HepG2 (cell line): ENCODE data around the gene ARHGEF4. TPM values are rescaled to one million over a fixed set of nuclear protein-coding genes. Genes with fewer than 3 reads are reported as not detected.

Source experiments
- ATAC-seq: fragments of 200-7000 bp; cut with Tn5 transposase; 3 replicates; pipeline ENCODE4 v1.9.1; 2020; ENCODE audit warnings: mild to moderate bottlenecking, moderate library complexity
- BruUV-seq: library from RNA; stranded (reverse); fragments of 400-500 nt; replicated peaks from 2 replicates; lab custom pipeline; 2021; lab: Mats Ljungman, UMichigan
- CTCF ChIA-PET: fragments of 300-600 bp; formaldehyde crosslinking; extraction: SDS; loops from one replicate; lab custom pipeline; 2021; ENCODE audit warnings: low total read pairs, inconsistent platforms, low intra/inter-chr PET ratio; lab: Yijun Ruan, JAX
- POLR2A ChIA-PET: fragments of 350-600 bp; sonication (Branson Sonifier 250); formaldehyde crosslinking; loops from one replicate; lab custom pipeline; 2020; ENCODE audit warnings: antibody characterized with exemption, inconsistent platforms; lab: Yijun Ruan, JAX
- DNase-seq: peaks from one replicate; pipeline ENCODE4 v3.0.0-alpha.2; 2015; ENCODE audit warnings: low spot score
- FAIRE-seq: peaks from 3 replicates; lab custom pipeline; 2011; peaks lifted over from hg19 to GRCh38; lab: Jason Lieb, UNC
- H2AFZ ChIP-seq: one replicate; pipeline ENCODE4 v1.6.1; 2011; ENCODE audit warnings: low read length, inconsistent platforms
- H3K27ac ChIP-seq: fragments of 300-600 bp; 3 replicates; pipeline ENCODE4 v1.8.0; 2011; ENCODE audit warnings: mixed run types, mild to moderate bottlenecking, mixed read lengths, low read length, inconsistent platforms; ENCODE audit not compliant: insufficient read depth; ENCODE audit errors: extremely low read length
- H3K27me3 ChIP-seq, 2 experiments: fragments of 200-600 bp in 1 of 2; 2 replicates in 1 of 2; 3 replicates in 1 of 2; pipeline versions ENCODE4 v1.6.0 to v1.8.0; 2011; ENCODE audit warnings: low read length in 2 of 2, mild to moderate bottlenecking in 2 of 2, moderate library complexity in 2 of 2, inconsistent platforms in 1 of 2; ENCODE audit not compliant: insufficient read depth in 2 of 2, control insufficient read depth in 1 of 2
- H3K36me3 ChIP-seq, 2 experiments: fragments of 200-600 bp in 1 of 2; replicated peaks in 1 of 2; 2 replicates in 1 of 2; 3 replicates in 1 of 2; pipeline versions ENCODE4 v1.5.1 to v1.8.0; 2011; ENCODE audit warnings: low read length in 2 of 2, inconsistent platforms in 1 of 2; ENCODE audit not compliant: insufficient read depth in 2 of 2, control insufficient read depth in 1 of 2
- H3K4me1 ChIP-seq: 2 replicates; pipeline ENCODE4 v1.5.1; 2012; ENCODE audit warnings: low read length, inconsistent platforms; ENCODE audit not compliant: insufficient read depth
- H3K4me2 ChIP-seq: 2 replicates; pipeline ENCODE4 v1.6.0; 2011; ENCODE audit warnings: low read depth, low read length, inconsistent platforms
- H3K4me3 ChIP-seq, 3 experiments: fragments of 200-600 bp in 1 of 3; sonication (generic), shearing (Covaris generic) in 1 of 3; replicated peaks in 1 of 3; 2 replicates each; pipeline ENCODE4 v1.5.1; 2011 to 2016; ENCODE audit warnings: low read length in 3 of 3, inconsistent platforms in 2 of 3, low read depth in 2 of 3, mild to moderate bottlenecking in 2 of 3, control low read depth in 1 of 3, mixed read lengths in 1 of 3; ENCODE audit not compliant: insufficient read depth in 1 of 3
- H3K79me2 ChIP-seq: one replicate; pipeline ENCODE4 v1.6.1; 2011; ENCODE audit warnings: low read length, inconsistent platforms; ENCODE audit not compliant: insufficient read depth
- H3K9ac ChIP-seq: 2 replicates; pipeline ENCODE4 v1.6.0; 2011; ENCODE audit warnings: mild to moderate bottlenecking, low read depth, low read length, inconsistent platforms; ENCODE audit not compliant: insufficient read depth
- H3K9me3 ChIP-seq: 2 replicates; pipeline ENCODE4 v1.5.1; 2012; ENCODE audit warnings: mild to moderate bottlenecking, low read length
- H4K20me1 ChIP-seq: 2 replicates; pipeline ENCODE4 v1.6.0; 2011; ENCODE audit warnings: inconsistent platforms, mild to moderate bottlenecking, low read length, moderate library complexity; ENCODE audit not compliant: insufficient read depth
- ARID2 ChIP-seq: sonication (generic); formaldehyde crosslinking; IDR thresholded peaks from 2 replicates; pipeline ENCODE4 v1.8.1; 2022; ENCODE audit warnings: mild to moderate bottlenecking, missing genetic modification reagents, borderline replicate concordance
- NR2F2 ChIP-seq: IDR thresholded peaks from 2 replicates; pipeline ENCODE4 v1.6.1; 2012; ENCODE audit warnings: low read depth, inconsistent platforms, borderline replicate concordance
- PAF1 ChIP-seq: IDR thresholded peaks from 2 replicates; pipeline ENCODE4 v1.6.1; 2016; ENCODE audit warnings: missing genetic modification reagents, missing compliant biosample characterization
- TGIF2 ChIP-seq: IDR thresholded peaks from 2 replicates; pipeline ENCODE4 v1.6.1; 2016; ENCODE audit warnings: control low read depth, missing compliant biosample characterization
- ZNF160 ChIP-seq: sonication (generic); formaldehyde crosslinking; IDR thresholded peaks from 2 replicates; pipeline ENCODE4 v1.8.0; 2022; ENCODE audit warnings: mild to moderate bottlenecking, inconsistent platforms, missing genetic modification reagents
- ZNF24 ChIP-seq: fragments of 450-650 bp; IDR thresholded peaks from 2 replicates; pipeline ENCODE4 v1.6.1; 2017; ENCODE audit warnings: antibody characterized with exemption, mild to moderate bottlenecking
- ZNF282 ChIP-seq: fragments of 450-650 bp; IDR thresholded peaks from 2 replicates; pipeline ENCODE4 v1.6.1; 2018; ENCODE audit not compliant: partially characterized antibody
- ZNF292 ChIP-seq: sonication (generic); formaldehyde crosslinking; IDR thresholded peaks from 2 replicates; pipeline ENCODE4 v1.8.1; 2022; ENCODE audit warnings: mild to moderate bottlenecking, low read depth, missing genetic modification reagents, borderline replicate concordance
- WGBS: methylation state at CpG from one replicate; pipeline ENCODE4 v1.1.6; 2017; ENCODE audit warnings: low lambda C conversion rate; 5-methylcytosine and 5-hydroxymethylcytosine counted together
- in situ Hi-C: cut with HindIII; loops from 2 replicates; pipeline ENCODE4 v1.10.0; 2017; ENCODE audit warnings: low pct_unique_long_range_greater_than_20kb; ENCODE audit not compliant: extremely low pct_ligation_motif_present
- intact Hi-C: fragments of 100-400 bp; cut with micrococcal nuclease; formaldehyde crosslinking; loops from one replicate; pipeline ENCODE4 v1.10.0; 2022; ENCODE audit not compliant: unreplicated experiment
- polyA plus RNA-seq, 8 experiments: library from polyadenylated mRNA; depleted of rRNA in 3 of 8; stranded (reverse) in 7 of 8; unstranded in 1 of 8; fragments of >200 nt; fragmentation: Illumina TruSeq in 4 of 8; extraction: Trizol in 4 of 8; gene quantifications; 2 replicates each; pipeline versions ENCODE4 v1.2.1 to v1.2.3, GENCODE V29; 2011 to 2016; ENCODE audit warnings: low read depth in 4 of 8, missing spikeins in 1 of 8, mixed read lengths in 1 of 8; ENCODE audit not compliant: insufficient read depth in 1 of 8
- total RNA-seq, 5 experiments: library from RNA; depleted of rRNA; stranded (reverse); fragments of >200 nt; fragmentation: Illumina TruSeq; extraction: Trizol; gene quantifications; 2 replicates each; pipeline ENCODE4 v1.2.3, GENCODE V29; 2016; ENCODE audit warnings: low read depth in 1 of 5
- TF ChIP-seq, protein P1 (sequence below): IDR thresholded peaks from 2 replicates; pipeline ENCODE4 v1.6.1; 2016; ENCODE audit warnings: low read depth, borderline replicate concordance
- TF ChIP-seq, protein P2 (sequence below): IDR thresholded peaks from 2 replicates; pipeline ENCODE4 v1.4.0; 2020; ENCODE audit warnings: mild to moderate bottlenecking, missing genetic modification reagents

The ARHGEF4 gene
- total and polyA plus RNA-seq, 2 of the 13 experiments (the other 11 are each of a cell fraction or from before 2014, with no cell fraction given), result 0.11 to 0.13 TPM

DNA sequence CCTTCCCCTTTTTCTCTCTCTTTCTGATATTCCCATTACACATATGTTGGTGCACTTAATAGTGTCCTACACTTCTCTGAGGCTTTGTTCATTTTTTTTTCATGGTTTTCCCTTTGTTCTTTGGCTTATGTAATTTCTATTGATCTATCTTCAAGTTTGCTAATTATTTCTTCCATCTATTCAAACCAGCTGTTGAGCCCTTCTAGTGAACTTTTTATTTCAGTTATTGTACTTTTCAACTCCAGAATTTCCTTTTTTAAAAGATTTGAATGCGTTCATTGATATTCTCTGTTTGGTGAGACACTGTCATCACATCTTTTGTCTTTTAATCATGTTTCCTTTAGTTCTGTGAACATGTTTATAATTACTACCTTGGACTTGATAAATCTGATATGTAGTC lies 118.2 kb downstream of the ARHGEF4 start:
- CTCF ChIA-PET, result no interaction called here
- no TSS peak for BruUV-seq

DNA sequence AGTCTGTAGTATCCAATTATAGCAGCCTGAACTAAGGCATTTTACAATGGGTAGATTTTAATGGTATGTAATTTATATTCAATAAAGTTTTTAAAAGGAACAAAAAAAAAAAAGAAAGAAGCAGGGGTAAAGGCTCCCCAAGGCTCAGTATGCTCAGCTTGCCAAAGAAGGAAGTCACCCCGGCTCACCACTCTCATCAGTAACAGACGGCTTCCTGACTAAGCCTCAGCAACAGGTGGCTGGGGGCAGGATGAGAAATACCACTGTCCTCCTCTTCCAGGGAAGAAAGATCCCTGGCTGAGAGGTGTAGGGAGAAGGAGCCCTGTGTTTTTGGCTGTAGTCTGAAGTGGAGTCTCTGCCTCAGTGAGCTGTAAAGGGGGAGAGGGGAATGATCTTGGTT lies 121.2 kb downstream of the ARHGEF4 start:
- POLR2A ChIA-PET, result no interaction called here
- H2AFZ ChIP-seq, result no peak overlapping the region
- no peak for ATAC-seq
- no TSS peak for BruUV-seq
- no peak overlapping the region for H3K9ac ChIP-seq
- DNase-seq, result no peak
- H3K27ac ChIP-seq, result no peak overlapping the region
- WGBS, result 4% methylated on average over 2 of the region's 2 CpGs
- no peaks in the 10 kb centered on the region for H4K20me1 ChIP-seq
- no peak overlapping the region for H3K4me2 ChIP-seq
- H3K27me3 ChIP-seq, result peaks cover 8 to 18% of the 10 kb centered on the region in 2 experiments; a peak in 4 of 5 replicates
- no peaks in the 10 kb centered on the region for H3K79me2 ChIP-seq
- CTCF ChIA-PET, result no interaction called here
- H3K4me1 ChIP-seq, result no peaks in the 10 kb centered on the region
- peaks cover 16% of the 10 kb centered on the region; the same call in 1 of the 2 replicates for H3K9me3 ChIP-seq
- no peak overlapping the region for H3K4me3 ChIP-seq
- in situ Hi-C loops, result no loop called here
- H3K36me3 ChIP-seq, result no peaks in the 10 kb centered on the region
- intact Hi-C loops, result no loop called here
- FAIRE-seq, result no peak
- TF ChIP-seq ARID2 (CRISPR knock-in tag) (no peak), ZNF282 (no peak), ZNF292 (CRISPR knock-in tag) (no peak), PAF1 (CRISPR knock-in tag) (no peak), ZNF24 (no peak), TGIF2 (no peak)
- TF ChIP-seq, protein P1, sequence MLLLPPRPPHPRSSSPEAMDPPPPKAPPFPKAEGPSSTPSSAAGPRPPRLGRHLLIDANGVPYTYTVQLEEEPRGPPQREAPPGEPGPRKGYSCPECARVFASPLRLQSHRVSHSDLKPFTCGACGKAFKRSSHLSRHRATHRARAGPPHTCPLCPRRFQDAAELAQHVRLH (CRISPR knock-in tag), result no peak
- TF ChIP-seq, protein P2, sequence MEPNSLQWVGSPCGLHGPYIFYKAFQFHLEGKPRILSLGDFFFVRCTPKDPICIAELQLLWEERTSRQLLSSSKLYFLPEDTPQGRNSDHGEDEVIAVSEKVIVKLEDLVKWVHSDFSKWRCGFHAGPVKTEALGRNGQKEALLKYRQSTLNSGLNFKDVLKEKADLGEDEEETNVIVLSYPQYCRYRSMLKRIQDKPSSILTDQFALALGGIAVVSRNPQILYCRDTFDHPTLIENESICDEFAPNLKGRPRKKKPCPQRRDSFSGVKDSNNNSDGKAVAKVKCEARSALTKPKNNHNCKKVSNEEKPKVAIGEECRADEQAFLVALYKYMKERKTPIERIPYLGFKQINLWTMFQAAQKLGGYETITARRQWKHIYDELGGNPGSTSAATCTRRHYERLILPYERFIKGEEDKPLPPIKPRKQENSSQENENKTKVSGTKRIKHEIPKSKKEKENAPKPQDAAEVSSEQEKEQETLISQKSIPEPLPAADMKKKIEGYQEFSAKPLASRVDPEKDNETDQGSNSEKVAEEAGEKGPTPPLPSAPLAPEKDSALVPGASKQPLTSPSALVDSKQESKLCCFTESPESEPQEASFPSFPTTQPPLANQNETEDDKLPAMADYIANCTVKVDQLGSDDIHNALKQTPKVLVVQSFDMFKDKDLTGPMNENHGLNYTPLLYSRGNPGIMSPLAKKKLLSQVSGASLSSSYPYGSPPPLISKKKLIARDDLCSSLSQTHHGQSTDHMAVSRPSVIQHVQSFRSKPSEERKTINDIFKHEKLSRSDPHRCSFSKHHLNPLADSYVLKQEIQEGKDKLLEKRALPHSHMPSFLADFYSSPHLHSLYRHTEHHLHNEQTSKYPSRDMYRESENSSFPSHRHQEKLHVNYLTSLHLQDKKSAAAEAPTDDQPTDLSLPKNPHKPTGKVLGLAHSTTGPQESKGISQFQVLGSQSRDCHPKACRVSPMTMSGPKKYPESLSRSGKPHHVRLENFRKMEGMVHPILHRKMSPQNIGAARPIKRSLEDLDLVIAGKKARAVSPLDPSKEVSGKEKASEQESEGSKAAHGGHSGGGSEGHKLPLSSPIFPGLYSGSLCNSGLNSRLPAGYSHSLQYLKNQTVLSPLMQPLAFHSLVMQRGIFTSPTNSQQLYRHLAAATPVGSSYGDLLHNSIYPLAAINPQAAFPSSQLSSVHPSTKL (CRISPR knock-in tag), result no peak

More for the DNA sequence above, 118.2 kb downstream of the ARHGEF4 start:
- WGBS, result 26% methylated on average over 1 of the region's 1 CpG
- no peak overlapping the region for H3K4me2 ChIP-seq
- H3K9ac ChIP-seq, result no peak overlapping the region
- TF ChIP-seq ZNF160 (CRISPR knock-in tag) (peak; percentile 98), NR2F2 (no peak)
- in situ Hi-C loops, result no loop called here
- no peaks in the 10 kb centered on the region for H3K4me1 ChIP-seq
- no peak for ATAC-seq
- H4K20me1 ChIP-seq, result no peaks in the 10 kb centered on the region
- H3K79me2 ChIP-seq, result no peaks in the 10 kb centered on the region
- H3K27ac ChIP-seq, result no peak overlapping the region
- H3K27me3 ChIP-seq, result peaks cover 0 to 4% of the 10 kb centered on the region in 2 experiments; a peak in 1 of 5 replicates
- H3K9me3 ChIP-seq, result peaks cover 16% of the 10 kb centered on the region; the same call in 1 of the 2 replicates
- intact Hi-C loops, result no loop called here
- FAIRE-seq, result no peak
- H3K4me3 ChIP-seq, result no peak overlapping the region
- no peaks in the 10 kb centered on the region for H3K36me3 ChIP-seq
- POLR2A ChIA-PET, result no interaction called here
- no peak overlapping the region for H2AFZ ChIP-seq
- no peak for DNase-seq
